GM10266 (cell line): ENCODE results near the gene RBBP8.

Experiments
- DNase-seq: peaks from one replicate; pipeline ENCODE4 v3.0.0; 2012; ENCODE audit errors: extremely low spot score
- CTCF ChIP-seq: IDR thresholded peaks from 2 replicates; pipeline ENCODE4 v1.5.1; 2012; ENCODE audit warnings: mild to moderate bottlenecking, low read depth; ENCODE audit not compliant: control insufficient read depth, insufficient read depth; ENCODE audit errors: missing control alignments

Gene RBBP8

GRCh38 chr18:23042133-23042532 is 109.0 kb downstream of the RBBP8 start:
- TF ChIP-seq CTCF = no peak

GRCh38 chr18:23043803-23044376 is 110.8 kb downstream of the RBBP8 start:
- DNase-seq = no peak
- TF ChIP-seq CTCF = no peak

More at GRCh38 chr18:23042133-23042532, 109.0 kb downstream of the RBBP8 start:
- no peak for DNase-seq

- no peak for TF ChIP-seq CTCF
- DNase-seq = no peak
Observed at GRCh38 chr18:23049698-23050373, 116.7 kb downstream of the RBBP8 start.

GRCh38 chr18:23053776-23054457 is 120.8 kb downstream of the RBBP8 start:
- DNase-seq = no peak

GRCh38 chr18:23054553-23054952 is 121.4 kb downstream of the RBBP8 start:
- no peak for TF ChIP-seq CTCF
- DNase-seq = no peak

More at GRCh38 chr18:23053776-23054457, 120.8 kb downstream of the RBBP8 start:
- TF ChIP-seq CTCF = no peak

GRCh38 chr18:23056315-23056714 is 123.2 kb downstream of the RBBP8 start:
- TF ChIP-seq CTCF = no peak
- no peak for DNase-seq

- no peak for DNase-seq
- no peak for TF ChIP-seq CTCF
Observed at GRCh38 chr18:23057096-23057495, 124.0 kb downstream of the RBBP8 start.
